ENCODE measurements around the gene ZIC2.
"Not testable (repeated sequence)": the region's sequence is repeated elsewhere in the genome, so short reads cannot be mapped to it uniquely, and the experiment has no call there.

The ZIC2 gene

DNA sequence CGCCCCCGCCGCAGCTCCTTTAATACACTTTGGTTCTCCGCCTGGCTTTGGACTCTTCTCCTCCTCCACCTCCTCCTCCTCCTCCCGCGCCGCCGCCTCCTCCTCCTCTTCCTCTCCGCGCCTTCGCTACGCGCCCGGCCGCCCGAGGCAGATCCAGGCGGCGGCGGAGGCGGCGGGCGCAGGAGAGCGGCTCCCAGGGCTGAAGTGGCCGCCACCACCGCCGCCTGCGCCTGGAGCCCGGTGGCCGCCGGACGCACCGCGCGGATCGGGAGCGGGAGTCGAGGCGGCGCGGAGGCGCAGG is at the start of gene ZIC2:
ZIC2 (plus strand) TSS at position 50 of the 301 bp plus-strand sequence. CDS start 281 bp downstream, outside the sequence.
- DNase-seq (ENCODE audit: low spot score) = no peak

DNA sequence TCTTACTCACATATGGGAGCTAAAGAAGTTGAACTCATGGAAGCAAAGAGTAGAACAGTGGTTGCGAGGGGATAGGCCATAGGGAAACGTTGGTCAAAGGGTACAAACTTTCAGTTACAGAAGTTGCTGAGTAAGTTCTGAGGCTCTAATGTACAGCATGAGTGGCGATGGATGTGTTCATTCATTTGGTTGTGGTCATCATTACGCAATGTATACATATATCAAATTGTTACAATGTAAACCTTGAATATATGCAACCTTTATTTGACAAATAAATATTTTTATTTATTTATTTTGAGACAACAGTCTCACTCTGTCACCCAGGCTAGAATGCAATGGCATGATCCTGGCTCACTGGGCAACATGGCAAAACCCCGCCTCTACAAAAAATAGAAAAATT is 48.7 kb upstream of the ZIC2 start:
- DNase-seq (ENCODE audit: low spot score) = no peak

DNA sequence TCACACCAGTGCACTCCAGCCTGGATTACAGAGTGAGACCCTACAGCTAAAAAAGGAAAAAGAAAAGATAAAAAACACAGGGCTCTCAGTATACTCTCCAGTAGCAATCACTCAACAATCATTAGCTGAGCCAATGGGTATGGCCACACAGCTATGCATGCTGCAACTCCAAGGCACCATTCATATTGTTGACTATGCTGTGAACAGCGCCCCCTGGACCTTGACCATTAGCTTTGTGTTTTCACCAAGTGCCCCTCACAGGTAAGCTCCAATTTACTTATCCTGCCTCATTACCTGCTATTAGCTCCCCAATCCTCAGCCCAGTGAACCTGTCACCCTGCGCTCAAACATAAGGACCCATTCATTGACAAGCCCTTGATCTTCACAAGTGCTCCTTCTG is 45.8 kb upstream of the ZIC2 start:
- DNase-seq (ENCODE audit: low spot score) = no peak

DNA sequence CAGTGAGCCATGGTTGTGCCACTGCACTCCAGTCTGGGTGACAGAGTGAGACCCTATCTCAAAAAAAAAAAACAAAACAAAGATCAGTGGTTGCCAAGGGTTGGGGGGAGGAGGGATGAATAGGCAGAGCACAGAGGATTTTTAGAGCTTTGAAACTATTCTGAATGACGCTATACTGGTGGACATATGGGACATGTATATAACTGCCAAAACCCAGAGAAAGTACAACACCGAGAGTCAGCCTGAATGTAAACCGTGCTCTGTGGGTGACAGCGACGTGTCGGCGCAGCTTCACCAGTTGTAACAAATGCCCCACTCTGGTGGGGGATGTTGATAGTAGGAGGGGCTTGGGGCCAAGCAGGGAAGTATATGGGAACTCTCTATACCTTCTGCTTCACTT is 42.9 kb upstream of the ZIC2 start:
- DNase-seq (ENCODE audit: low spot score) = no peak

DNA sequence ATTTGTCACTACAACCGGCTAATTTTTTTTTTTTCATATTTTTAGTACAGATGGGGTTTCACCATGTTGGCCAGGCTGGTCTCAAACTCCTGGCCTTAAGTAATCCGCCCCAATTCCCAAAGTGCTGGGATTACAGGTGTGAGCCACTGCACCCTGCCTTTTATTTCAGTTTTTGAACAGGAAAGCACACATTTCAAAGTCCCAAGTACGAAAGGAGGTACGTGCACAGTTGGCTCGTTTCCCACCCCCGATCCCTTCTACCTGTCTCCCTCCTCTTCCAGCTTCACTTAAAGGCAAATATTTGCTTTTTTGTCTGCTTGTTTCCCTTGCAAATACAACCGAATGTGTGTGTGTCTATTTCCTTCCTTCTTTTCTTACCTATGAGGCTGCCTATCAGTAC is 40.5 kb upstream of the ZIC2 start:
- no peak for DNase-seq (ENCODE audit: low spot score)

DNA sequence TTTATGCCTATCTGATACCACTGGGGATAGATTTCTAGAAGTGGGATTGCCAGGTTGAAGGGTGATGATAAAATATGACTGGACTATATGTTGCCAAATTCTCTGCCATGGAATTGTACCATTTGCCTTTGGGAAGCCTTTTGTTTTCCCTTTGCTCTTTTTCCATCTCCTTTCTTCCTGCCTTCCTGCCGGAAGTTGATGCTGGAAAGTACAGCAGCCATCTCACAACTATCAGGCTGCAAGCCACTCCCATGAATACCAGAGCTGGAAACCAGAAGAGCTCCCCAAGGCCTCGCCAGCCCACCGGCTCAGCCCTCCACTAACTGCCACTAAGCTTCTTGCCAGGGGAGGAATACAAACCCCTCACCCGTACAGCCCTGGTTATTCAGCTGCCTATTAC is 39.7 kb upstream of the ZIC2 start:
- DNase-seq (ENCODE audit: low spot score) = no peak

DNA sequence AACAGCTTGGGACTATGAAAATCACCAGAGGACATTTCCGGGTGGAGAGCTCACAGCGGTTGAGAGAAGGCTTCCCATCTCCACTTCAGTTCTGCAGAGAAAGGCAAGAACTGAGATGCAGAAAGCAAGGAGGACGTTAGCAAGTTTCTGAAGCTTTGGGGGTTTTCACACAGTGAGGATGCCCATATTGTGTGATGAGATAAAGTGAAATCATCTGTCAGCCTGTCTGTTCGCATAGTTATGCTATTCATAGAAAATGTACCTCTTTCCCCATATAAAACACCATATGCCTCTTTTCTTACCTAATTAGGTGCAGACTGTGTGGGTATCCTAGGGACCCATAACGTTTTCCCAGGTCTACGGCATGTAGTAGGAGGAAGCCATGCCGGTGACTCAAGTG is 37.5 kb upstream of the ZIC2 start:
- no peak for DNase-seq (ENCODE audit: low spot score)

DNA sequence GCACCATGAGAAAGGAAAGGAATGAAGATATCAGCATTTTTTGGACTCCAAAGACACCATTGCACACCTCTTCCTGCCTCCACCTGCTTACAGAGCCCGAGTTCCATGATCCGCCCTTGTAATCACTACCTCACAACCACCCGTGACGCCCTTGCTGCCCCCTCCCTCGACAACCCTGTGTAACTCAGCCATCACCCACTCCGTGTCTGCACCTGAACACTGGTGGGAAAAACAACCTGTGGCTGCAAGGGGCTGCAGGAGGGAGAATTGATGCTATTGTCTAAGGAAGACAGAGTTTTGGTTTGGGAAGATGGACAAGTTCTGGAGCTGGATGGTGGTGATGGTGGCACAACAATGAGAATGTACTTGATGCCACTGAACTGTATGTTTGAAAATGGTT is 37.0 kb upstream of the ZIC2 start:
- no peak for DNase-seq (ENCODE audit: low spot score)

DNA sequence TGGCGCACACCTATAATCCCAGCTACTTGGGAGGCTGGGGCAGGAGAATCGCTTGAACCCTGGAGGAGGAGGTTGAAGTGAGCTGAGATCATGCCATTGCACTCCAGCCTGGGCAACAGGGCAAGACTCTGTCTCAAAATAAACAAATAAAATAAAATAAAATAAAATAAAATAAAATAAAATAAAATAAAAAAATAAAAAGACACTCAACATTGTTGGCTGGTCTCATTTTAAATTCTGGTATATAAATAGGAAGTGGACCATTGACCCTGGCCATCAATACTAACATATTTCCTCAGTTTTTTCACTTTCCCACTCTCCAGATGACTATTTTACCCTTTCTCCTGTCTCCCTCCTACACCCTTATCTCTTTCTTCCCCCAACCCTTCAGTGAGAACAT is 36.1 kb upstream of the ZIC2 start:
- not testable (repeated sequence) for DNase-seq (ENCODE audit: low spot score)

DNA sequence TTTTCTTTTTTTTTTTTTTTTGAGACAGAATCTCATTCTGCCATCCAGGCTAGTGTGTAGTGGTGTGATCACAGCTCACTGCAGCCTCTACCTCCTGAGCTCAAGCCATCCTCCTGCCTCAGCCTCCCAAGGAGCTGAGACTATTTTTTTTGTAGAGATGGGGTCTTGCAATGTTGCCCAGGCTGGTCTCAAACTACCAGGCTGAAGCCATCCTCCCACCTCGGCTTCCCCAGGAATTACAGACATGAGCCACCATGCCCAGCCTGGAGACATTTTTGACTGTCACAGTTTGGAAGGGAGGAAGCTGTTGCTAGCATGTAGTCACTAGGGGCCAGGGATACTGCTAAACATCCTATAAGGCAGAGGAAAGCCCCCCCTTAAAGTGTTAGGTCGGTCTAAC is 33.9 kb upstream of the ZIC2 start:
- no peak for DNase-seq (ENCODE audit: low spot score)

DNA sequence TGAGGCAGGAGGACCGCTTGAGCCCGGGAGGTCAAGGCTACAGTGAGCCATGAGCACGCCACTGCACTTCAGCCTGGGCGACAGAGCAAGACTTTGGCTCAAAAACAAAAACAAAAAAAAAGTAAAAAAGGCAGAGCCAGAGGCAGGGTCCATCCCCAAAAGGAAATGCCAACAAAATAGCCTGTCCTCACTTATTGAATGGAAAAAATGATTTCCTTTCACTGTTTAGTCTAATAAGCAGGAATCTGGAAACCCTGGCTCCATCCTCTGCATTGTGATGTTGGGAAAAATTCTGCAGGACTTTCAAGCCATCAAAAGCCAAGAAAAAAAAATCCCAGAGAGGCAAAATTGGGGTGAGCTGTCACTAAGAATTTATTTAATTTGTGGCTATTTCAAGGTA is 33.2 kb upstream of the ZIC2 start:
- no peak for DNase-seq (ENCODE audit: low spot score)

DNA sequence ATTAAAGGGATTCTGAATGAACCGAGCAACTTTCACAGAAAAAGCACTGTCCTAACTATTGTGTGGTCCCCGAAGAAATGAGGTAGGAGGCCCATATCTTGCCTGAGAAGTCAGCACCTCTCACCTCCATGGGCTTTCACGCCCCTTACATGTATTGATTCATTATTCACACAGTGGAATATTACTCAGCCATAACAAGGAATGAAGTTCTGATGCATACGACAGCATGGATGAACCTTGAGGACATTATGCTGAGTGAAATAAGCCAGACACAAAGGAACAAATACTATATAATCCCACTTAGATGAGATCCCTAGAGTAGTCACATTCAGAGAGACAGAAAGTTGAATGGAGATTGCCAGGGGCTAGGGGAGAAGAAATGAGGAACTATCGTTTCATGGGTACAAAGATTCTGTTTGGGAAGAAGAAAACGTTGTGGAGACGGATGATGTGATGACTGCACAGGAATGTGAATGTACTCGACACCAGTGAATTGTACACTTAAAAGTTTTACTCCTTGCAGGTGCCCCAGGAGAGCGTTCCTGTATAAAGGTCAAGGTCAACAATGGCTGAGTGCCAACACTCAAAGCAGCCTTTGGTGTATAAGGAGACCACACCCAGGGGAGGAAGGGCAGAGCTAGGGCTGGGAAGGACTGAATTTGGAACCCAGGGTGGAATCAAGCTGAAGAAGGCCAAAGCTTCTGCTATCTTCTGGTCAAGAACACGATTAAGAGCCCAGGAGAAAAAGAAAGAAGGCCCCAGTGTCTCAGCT is 32.5 kb upstream of the ZIC2 start:
- DNase-seq (ENCODE audit: low spot score) = no peak

DNA sequence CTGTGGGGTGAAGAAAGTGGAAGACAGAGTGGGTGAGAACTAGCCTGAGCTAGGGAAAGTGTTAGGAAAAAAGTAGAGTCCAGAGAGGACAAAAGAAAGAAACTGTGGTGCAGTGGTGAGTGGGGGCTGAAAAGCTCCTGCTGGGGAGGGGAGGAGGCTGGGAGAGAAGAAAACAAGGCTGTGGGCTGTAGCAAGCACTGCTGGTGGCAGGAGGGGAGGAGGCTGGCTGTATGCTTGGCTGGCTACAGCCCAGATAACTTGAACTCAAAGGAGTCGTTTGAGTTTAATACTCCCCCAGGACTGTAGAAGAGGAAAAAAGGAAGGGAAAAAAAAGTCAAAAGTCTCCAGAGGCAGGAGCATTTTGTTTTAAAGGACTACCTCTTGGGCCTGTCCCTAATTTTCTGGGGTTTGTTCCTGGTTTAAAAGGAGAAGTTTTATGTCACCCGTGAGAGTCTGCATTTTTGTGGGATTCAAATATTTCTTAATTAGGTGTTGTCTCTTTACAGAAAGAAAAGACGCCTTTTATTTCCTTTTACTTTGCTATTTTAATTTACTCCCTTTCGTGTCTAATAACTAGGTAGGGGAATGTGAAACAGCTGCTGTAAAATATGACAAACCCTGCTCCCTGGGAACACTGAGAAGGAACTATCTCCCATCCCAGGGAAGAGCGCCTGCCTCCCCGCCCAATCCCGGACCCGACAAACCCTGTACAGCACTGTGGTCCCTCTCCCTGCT is 31.7 kb upstream of the ZIC2 start:
- no peak for DNase-seq (ENCODE audit: low spot score)

DNA sequence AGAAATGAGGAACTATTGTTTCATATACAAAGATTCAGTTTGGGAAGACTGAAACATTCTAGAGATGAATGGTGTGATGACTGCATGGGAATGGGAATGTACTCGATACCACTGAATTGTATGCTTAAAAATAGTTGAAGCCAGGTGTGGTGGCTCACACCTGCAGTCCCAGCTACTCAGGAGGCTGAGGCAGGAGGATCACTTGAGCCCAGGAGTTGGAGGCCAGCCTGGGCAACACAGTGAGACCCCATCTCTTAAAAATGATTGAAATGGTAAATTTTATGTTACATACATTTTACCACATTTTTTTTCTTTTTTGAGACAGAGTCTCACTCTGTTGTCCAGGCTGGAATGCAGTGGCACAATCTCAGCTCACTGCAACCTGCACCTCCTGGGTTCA is 29.9 kb upstream of the ZIC2 start:
- DNase-seq (ENCODE audit: low spot score) = not testable (repeated sequence)

DNA sequence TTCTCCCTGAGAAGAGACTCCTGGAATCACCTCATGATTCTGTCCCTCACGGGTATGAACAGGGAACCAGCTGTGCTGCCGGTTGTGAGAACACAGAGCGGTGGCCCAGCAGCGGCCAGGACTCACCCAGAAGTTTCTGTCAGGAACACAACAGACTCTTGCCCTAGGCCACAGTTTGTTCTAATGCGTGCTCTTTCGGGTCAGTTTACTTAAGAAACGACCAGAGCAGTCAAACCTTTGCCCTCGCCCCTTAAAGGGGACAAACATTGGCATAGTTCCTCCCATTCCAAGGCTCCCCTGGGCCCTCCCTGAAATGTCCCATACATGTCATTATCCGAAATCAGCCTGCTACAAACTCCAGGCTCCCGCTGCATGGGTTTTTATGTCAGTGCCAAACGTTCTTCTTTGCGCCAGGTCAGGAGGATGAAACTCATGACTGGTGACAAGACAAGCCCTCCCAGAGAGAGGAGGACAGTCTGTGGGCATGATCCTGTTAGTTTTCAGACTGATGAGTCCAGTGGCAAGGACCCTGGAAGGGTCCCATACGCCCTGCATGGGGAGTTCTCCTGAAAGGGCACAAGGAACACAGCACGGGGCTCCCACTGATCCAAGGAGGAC is 28.3 kb upstream of the ZIC2 start:
- no peak for DNase-seq (ENCODE audit: low spot score)

DNA sequence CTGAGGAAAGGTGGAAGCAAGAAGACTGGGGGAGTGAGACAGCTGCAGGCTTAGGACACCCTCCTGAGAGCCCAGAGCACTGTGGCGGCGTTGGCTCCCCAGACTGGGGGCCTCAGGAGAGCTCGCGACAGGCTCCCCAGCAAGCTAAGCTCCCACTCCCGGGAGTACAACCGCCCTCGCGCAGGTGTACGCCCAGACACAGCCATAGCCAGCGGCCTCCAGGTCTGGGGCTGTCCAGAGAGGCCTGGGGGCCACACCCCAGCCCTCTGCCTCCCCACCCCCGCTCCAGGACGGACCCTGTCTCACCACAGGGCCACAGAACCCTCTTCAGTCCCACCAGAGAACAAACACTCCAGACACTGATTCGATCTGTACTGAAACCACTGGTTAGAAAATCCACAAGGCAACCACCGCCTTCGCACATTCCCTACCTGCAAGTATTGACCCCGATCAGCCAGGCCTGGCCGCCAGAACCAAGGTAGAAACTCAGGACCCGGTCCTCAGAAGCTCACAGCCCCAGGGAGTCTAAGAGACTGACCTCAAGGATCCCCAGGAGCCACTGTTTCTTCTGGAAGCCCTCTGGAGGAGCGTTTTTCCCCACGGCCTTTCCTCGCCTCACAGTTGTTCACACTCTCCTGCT is 26.4 kb upstream of the ZIC2 start:
- no peak for DNase-seq (ENCODE audit: low spot score)

DNA sequence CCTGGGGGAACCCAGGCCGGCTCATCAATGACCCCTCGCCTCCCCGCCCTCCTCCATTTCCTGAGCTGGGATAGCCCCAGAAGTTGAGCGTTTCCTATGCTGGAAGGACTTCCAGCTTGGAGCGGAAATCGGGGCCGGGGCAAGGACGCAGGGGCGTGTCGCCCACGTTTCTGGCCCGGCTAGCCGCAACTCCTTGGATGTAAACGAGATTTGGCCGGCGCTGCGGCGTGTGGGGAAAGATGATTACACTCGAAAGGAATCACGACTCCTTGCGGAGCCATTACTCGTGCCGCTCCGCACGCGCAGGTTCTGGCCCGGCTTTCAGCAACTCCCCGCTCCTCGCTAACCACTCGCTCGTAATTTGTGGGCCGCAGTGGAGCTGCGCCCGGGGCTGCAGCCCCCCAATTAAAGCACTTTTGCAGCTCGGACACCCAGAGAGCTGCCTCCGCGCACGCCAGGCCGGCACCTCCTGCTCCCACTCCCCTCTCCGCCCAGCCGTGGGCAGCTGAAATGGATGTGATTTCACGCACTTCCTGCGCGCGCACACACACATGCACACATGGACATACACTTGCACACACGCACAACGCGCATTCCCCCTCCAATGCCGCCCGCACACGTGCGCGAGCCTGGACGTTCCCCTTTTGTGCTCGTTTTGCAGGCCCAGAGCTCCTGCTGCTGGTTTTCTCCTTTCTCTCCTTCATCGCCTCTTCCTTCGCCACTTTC is 25.7 kb upstream of the ZIC2 start:
- DNase-seq (ENCODE audit: low spot score) = no peak

DNA sequence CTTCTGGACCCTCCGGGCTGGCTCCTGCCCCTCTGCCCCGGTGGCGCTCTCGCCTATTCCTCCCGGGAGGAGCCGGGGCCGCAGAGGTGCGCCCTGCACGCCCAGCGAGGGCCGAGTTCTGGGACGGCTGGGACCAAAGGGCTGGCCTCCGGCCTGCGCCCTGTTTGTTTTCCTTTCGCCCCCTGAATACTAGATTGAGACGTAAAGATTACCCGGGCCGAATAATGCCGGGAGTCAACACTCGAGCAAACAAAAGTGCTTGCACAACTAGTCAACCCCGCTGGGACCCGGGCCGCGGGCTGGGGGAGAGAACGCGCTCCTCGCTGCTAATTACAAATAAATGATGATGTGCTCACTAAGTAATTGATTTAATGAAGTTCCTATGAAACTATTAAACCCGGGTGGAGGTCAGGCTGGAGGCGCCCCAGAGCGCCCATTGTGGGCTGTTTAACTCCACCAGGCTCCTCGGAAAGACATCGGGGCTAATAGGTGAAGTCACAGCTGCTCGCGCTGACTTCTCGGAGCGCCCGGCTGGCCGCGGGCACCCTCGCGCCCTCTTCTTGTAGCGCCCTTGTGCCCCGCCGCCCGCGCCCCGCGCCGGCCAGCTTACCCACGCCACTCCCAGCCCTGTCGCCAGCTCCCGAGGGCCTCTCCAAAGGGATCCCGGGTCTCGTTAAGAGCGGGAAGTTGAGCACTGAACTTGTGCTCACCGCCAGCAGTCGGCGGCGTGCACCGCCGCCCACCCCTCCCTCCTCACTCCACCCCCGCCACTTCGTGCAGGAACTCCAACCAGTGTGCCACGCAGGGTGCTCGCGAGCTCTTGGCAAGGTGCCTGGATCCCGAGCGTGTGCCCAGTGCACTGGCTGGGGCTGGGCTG is 24.9 kb upstream of the ZIC2 start:
- DNase-seq (ENCODE audit: low spot score) = no peak

DNA sequence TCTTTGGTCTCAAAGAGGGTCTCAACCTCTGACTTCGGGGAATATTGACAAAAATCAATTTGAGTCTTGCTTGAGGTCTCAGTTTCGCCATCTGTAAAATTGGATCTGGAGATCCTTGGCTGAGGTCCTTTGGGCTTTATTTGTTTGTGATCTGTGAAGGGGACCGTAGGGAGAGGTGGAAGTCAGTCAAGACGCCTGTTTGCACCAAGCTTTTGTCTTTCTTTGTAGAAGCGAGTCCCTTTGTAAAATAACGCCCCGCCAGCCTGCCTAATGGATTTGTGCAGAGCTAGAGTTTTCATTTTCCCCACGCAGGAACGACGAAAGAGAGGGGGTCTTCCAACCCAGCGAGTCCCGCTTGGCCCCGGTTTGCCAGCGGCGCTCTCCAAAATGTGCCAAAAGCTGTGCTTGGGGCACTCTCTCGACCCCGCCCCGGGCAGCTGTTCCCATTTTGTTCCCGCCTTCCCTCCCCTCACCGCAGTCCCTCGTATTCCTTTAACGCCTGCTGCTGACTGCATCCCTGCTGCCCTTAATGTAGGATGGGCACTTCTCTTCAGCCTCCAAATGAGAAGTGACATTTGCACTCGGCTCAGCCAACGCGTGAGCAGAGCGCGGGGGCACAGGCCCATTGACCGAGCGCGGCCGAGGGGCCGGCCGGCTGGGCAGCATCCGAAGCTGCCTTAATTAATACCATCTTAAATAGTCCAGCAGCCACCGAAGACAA is 23.0 kb upstream of the ZIC2 start:
- DNase-seq (ENCODE audit: low spot score) = no peak

DNA sequence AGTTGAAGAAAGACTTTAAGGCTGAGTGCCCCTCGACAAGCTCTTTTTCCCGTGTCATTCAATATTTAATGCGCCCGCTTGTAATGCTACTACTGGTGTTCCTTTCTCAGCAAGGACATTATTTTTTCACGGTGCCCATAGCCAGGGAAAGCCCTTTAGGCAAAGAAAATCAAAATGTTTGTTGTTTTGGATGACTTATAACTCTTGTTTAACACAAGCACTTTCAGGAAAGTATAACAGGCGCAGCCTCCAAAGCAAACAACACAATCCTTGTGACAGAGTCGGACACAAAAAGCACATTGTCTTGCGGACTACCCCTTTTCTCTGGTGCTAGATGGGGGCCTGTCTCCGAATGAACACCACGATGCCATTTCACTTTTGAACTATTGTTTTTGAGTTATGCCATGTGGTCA is 22.5 kb upstream of the ZIC2 start:
- DNase-seq (ENCODE audit: low spot score) = peak; percentile 71

Data from COLO829 (cell line).